SU-DHL-6 (cell line): Measurements from ENCODE around the gene SLC4A5.

Experiments used
- EZH2phosphoT487 ChIP-seq: fragments of 200-600 bp; sonication (generic), shearing (Covaris generic); conservative IDR thresholded peaks from 2 replicates; pipeline ENCODE4 v1.6.1; 2018; ENCODE audit warnings: mild to moderate bottlenecking, antibody characterized with exemption, low read length, moderate library complexity, mixed read lengths
- TF ChIP-seq, protein P1 (sequence below): fragments of 200-600 bp; sonication (generic); IDR thresholded peaks from one replicate; pipeline ENCODE4 v1.5.1; 2017; ENCODE audit warnings: antibody characterized with exemption, mild to moderate bottlenecking, low read length, moderate library complexity; ENCODE audit not compliant: insufficient read depth, poor library complexity, severe bottlenecking

- TF ChIP-seq, protein P1, sequence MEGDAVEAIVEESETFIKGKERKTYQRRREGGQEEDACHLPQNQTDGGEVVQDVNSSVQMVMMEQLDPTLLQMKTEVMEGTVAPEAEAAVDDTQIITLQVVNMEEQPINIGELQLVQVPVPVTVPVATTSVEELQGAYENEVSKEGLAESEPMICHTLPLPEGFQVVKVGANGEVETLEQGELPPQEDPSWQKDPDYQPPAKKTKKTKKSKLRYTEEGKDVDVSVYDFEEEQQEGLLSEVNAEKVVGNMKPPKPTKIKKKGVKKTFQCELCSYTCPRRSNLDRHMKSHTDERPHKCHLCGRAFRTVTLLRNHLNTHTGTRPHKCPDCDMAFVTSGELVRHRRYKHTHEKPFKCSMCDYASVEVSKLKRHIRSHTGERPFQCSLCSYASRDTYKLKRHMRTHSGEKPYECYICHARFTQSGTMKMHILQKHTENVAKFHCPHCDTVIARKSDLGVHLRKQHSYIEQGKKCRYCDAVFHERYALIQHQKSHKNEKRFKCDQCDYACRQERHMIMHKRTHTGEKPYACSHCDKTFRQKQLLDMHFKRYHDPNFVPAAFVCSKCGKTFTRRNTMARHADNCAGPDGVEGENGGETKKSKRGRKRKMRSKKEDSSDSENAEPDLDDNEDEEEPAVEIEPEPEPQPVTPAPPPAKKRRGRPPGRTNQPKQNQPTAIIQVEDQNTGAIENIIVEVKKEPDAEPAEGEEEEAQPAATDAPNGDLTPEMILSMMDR: no peak
- TF ChIP-seq EZH2phosphoT487: no peak
Observed at GRCh38 chr2:74347742-74348141, 4.5 kb upstream of the SLC4A5 start.
